Prostate gland (tissue), 2 donors: ENCODE measurements around the gene GIT2. TPM values are rescaled to one million over a fixed set of nuclear protein-coding genes. Genes with fewer than 3 reads are reported as not detected.

Experiments
- DNase-seq: peaks from one replicate; pipeline ENCODE4 v3.0.0-alpha.2; 2019; ENCODE audit warnings: low spot score
- H3K27ac ChIP-seq, 2 donors: fragments of 200-600 bp; sonication (generic); 2 replicates each; pipeline ENCODE4 v1.5.1; 2017 to 2019
- H3K27me3 ChIP-seq: fragments of 200-600 bp; sonication (generic); replicated peaks from 2 replicates; pipeline ENCODE4 v1.5.1; 2019; ENCODE audit not compliant: insufficient read depth
- H3K36me3 ChIP-seq, 2 donors: fragments of 200-600 bp; sonication (generic); 1 replicate in 1 of 2; 2 replicates in 1 of 2; pipeline versions ENCODE4 v1.5.1 to v1.8.1; 2017 to 2019
- H3K4me1 ChIP-seq: fragments of 200-600 bp; sonication (generic); replicated peaks from 2 replicates; pipeline ENCODE4 v1.5.1; 2019
- H3K4me3 ChIP-seq, 2 donors: fragments of 200-600 bp; sonication (generic); 2 replicates each; pipeline ENCODE4 v1.5.1; 2017 to 2019
- H3K9me3 ChIP-seq: fragments of 200-600 bp; sonication (generic); 2 replicates; pipeline ENCODE4 v1.5.1; 2017
- CTCF ChIP-seq, 4 experiments: fragments of 200-600 bp in 2 of 4; fragments of 450-650 bp in 2 of 4; sonication (generic) in 2 of 4; IDR thresholded peaks; 1 replicate in 3 of 4; 2 replicates in 1 of 4; pipeline ENCODE4 v1.5.1; 2016 to 2019; ENCODE audit warnings: antibody characterized with exemption in 4 of 4, mild to moderate bottlenecking in 2 of 4, moderate library complexity in 2 of 4
- POLR2A ChIP-seq: fragments of 450-650 bp; IDR thresholded peaks from one replicate; pipeline ENCODE4 v1.6.1; 2016; ENCODE audit warnings: antibody characterized with exemption, mild to moderate bottlenecking
- POLR2AphosphoS5 ChIP-seq: sonication (generic); formaldehyde crosslinking; IDR thresholded peaks from one replicate; pipeline ENCODE4 v1.6.1; 2017; ENCODE audit warnings: antibody characterized with exemption
- WGBS: methylation state at CpG from one replicate; pipeline ENCODE4 v1.1.5; 2018; 5-methylcytosine and 5-hydroxymethylcytosine counted together
- intact Hi-C: fragments of 100-400 bp; cut with DNase I; formaldehyde crosslinking; loops from one replicate; pipeline ENCODE4 v1.14.2; 2022
- total RNA-seq, 2 donors: library from RNA; depleted of rRNA; stranded (reverse); fragments of >200 nt; gene quantifications; one replicate each; pipeline ENCODE4 v1.1.0, GENCODE V29; 2016

GIT2 gene
- total RNA-seq, 2 donors from 2014 or later = 20.9 to 43.3 TPM

GRCh38 chr12:109963330-109963729, 32.8 kb downstream of the GIT2 start:
- H3K9me3 ChIP-seq = no peaks in the 10 kb centered on the region

GRCh38 chr12:109962398-109962797, 33.8 kb downstream of the GIT2 start:
- Histone ChIP-seq H3K36me3 (peaks cover 0 to 5% of the 10 kb centered on the region in 2 donors), H3K4me3 (no peak overlapping the region), H3K27ac (no peak overlapping the region), H3K27me3 (no peaks in the 10 kb centered on the region), H3K9me3 (no peaks in the 10 kb centered on the region), H3K4me1 (peaks cover 10% of the 10 kb centered on the region)
- 70% methylated on average over 3 of the region's 3 CpGs for WGBS
- TF ChIP-seq POLR2AphosphoS5 (no peak), CTCF (IDR thresholded peaks at IDR 0.05) (no peak), POLR2A (no peak)
- intact Hi-C loops = no loop called here
- no peak for DNase-seq

More at GRCh38 chr12:109963330-109963729, 32.8 kb downstream of the GIT2 start:
- TF ChIP-seq POLR2AphosphoS5 = no peak
- no peak for TF ChIP-seq CTCF (IDR thresholded peaks at IDR 0.05)
- no peak for TF ChIP-seq POLR2A
- Histone ChIP-seq H3K4me1 (peaks cover 10% of the 10 kb centered on the region), H3K36me3 (peaks cover 0 to 5% of the 10 kb centered on the region in 2 donors), H3K27me3 (no peaks in the 10 kb centered on the region), H3K27ac (no peak overlapping the region), H3K4me3 (no peak overlapping the region)
- no peak for DNase-seq
- intact Hi-C loops = no loop called here
- 76% methylated on average over 1 of the region's 1 CpG for WGBS

GRCh38 chr12:109961612-109962011, 34.6 kb downstream of the GIT2 start:
- TF ChIP-seq POLR2AphosphoS5 = no peak
- TF ChIP-seq POLR2A = no peak
- TF ChIP-seq CTCF (IDR thresholded peaks at IDR 0.05) = no peak
- no peak overlapping the region for H3K27ac ChIP-seq
- H3K36me3 ChIP-seq = peaks cover 0 to 5% of the 10 kb centered on the region in 2 donors
- no peaks in the 10 kb centered on the region for H3K27me3 ChIP-seq
- H3K4me1 ChIP-seq = peaks cover 10% of the 10 kb centered on the region
- H3K4me3 ChIP-seq = no peak overlapping the region
- H3K9me3 ChIP-seq = no peaks in the 10 kb centered on the region
- 68% methylated on average over 6 of the region's 6 CpGs for WGBS
- no peak for DNase-seq
- intact Hi-C loops = no loop called here

GRCh38 chr12:109961201-109961600, 35.0 kb downstream of the GIT2 start:
- no peak for DNase-seq
- intact Hi-C loops = no loop called here
- no peak for TF ChIP-seq POLR2A
- no peak for TF ChIP-seq CTCF (IDR thresholded peaks at IDR 0.05)
- no peak for TF ChIP-seq POLR2AphosphoS5
- peaks cover 10% of the 10 kb centered on the region for H3K4me1 ChIP-seq
- no peak overlapping the region for H3K27ac ChIP-seq
- H3K27me3 ChIP-seq = no peaks in the 10 kb centered on the region
- H3K36me3 ChIP-seq = peaks cover 0 to 5% of the 10 kb centered on the region in 2 donors
- no peak overlapping the region for H3K4me3 ChIP-seq
- no peaks in the 10 kb centered on the region for H3K9me3 ChIP-seq
- 74% methylated on average over 14 of the region's 14 CpGs for WGBS

- no peak for DNase-seq
- Histone ChIP-seq H3K4me3 (no peak overlapping the region), H3K9me3 (no peaks in the 10 kb centered on the region), H3K36me3 (peaks cover 0 to 5% of the 10 kb centered on the region in 2 donors), H3K27ac (no peak overlapping the region), H3K27me3 (no peaks in the 10 kb centered on the region), H3K4me1 (peaks cover under 1% of the 10 kb centered on the region)
- intact Hi-C loops = no loop called here
- WGBS = 95% methylated on average over 8 of the region's 8 CpGs
- TF ChIP-seq CTCF (IDR thresholded peaks at IDR 0.05) (no peak), POLR2AphosphoS5 (no peak)
Measured at GRCh38 chr12:109959411-109960093, 36.6 kb downstream of the GIT2 start.
